Measurements from ENCODE around the gene NR6A1. TPM values are rescaled to one million over a fixed set of nuclear protein-coding genes. Genes with fewer than 3 reads are reported as not detected.

Gene NR6A1
- total and polyA plus RNA-seq, 11 donors = 0.65 to 5.7 (median 1.6) TPM

DNA sequence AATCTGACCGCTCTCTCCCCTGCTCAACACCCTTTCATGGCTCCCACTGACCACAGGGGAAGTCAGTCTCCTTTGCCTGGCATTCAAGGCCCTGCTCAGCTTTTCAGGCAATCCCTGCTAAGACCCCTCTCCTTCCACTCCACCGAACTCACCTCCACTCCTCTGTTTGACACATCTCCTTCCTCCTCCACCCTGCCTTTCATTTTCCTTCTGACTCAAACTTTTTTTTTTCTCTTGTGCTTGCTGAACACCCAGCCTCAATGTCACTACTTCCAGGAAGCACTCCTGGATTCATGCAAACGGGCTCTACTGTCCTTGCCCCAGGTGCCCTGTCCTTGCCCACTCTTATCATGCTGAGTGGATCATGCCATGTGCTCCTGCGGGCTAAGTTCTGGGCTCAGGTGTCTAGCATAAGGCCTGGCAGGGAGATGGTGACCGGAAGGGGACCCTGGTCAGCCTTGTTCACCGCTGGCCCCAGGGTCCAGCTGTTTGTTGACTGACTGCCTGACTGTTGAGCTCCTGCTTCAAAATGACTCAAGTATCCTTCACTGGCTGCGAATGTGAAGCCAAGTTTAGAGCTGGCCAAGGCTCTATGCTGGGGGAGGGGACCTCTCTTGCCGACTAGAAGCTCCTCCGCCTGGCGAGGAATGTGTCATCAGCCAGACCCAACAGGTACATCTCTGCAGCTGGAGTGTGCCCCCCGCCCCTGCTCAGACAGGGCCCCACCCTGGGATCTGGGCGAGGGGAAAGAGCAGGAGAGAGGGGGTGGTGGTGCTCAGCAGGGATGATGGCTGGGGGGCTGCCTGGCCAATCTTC lies 270.1 kb downstream of the NR6A1 start:
- no peak overlapping the region for H3K4me3 ChIP-seq
- H3K9me3 ChIP-seq = no peaks in the 10 kb centered on the region
- no peak for TF ChIP-seq POLR2A (IDR thresholded peaks at IDR 0.05)
- TF ChIP-seq, protein P1, sequence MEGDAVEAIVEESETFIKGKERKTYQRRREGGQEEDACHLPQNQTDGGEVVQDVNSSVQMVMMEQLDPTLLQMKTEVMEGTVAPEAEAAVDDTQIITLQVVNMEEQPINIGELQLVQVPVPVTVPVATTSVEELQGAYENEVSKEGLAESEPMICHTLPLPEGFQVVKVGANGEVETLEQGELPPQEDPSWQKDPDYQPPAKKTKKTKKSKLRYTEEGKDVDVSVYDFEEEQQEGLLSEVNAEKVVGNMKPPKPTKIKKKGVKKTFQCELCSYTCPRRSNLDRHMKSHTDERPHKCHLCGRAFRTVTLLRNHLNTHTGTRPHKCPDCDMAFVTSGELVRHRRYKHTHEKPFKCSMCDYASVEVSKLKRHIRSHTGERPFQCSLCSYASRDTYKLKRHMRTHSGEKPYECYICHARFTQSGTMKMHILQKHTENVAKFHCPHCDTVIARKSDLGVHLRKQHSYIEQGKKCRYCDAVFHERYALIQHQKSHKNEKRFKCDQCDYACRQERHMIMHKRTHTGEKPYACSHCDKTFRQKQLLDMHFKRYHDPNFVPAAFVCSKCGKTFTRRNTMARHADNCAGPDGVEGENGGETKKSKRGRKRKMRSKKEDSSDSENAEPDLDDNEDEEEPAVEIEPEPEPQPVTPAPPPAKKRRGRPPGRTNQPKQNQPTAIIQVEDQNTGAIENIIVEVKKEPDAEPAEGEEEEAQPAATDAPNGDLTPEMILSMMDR (IDR thresholded peaks at IDR 0.05) = no peak
- H3K36me3 ChIP-seq = no peaks in the 10 kb centered on the region
- H3K27me3 ChIP-seq = peaks cover 22 to 75% (median 51%) of the 10 kb centered on the region in 9 donors
- H3K27ac ChIP-seq = no peak overlapping the region
- DNase-seq (peak in 1 of 5 donors; percentile 13), ATAC-seq (no peak)
- intact Hi-C loops (cut with DNase I) = no loop called here
- 59 to 77% (median 61%) methylated on average over 9 to 12 of the region's 12 CpGs for WGBS, 4 donors
- H3K4me1 ChIP-seq = peaks cover 0 to 23% (median 4%) of the 10 kb centered on the region in 12 donors

DNA sequence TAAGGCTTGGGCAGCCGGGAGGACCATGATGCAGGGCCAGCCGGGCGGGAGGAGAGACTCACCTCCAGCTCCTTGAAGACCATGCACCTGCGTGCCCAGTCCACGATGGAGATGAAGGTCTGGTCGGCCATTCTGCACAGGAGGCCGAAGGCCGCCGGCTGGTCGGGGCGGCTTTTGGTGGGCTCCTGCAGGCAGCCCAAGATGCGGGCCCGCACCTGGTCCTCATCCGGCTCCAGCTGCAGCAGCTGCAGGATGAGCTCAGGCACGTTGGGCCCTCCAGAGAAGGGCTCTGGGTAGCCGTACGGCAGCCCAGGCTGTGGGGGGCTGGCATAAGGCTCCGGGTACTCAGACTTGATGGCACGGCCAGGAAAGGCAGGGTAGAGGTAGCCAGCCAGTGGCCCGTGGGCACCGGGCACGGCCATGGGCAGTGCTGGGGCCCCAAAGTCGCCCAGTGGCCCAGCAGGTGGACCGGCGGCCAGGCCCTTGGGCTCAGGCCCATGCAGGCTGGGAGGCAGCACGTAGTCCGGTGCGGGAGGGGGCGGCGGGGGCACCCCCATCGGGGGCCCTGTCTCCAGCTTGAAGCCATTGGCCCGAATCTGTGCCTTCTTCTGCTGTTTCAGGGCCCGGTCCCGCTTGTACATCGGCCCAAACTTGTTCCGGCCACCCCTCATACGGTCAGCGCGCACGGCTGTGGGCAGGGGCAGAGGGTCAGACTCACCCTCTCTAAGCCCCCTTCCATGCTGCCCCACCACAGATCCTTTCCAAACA lies 270.9 kb downstream of the NR6A1 start:
- no peak overlapping the region for H3K4me3 ChIP-seq
- ATAC-seq (no peak), DNase-seq (peak in 2 of 5 donors; percentile 18 to 47)
- peaks cover 0 to 23% (median 4%) of the 10 kb centered on the region in 12 donors for H3K4me1 ChIP-seq
- 90 to 92% (median 91%) methylated on average over 16 to 40 of the region's 40 CpGs for WGBS, 4 donors
- TF ChIP-seq, protein P1 (IDR thresholded peaks at IDR 0.05) = no peak
- TF ChIP-seq POLR2A (IDR thresholded peaks at IDR 0.05) = no peak
- H3K27me3 ChIP-seq = peaks cover 17 to 67% (median 48%) of the 10 kb centered on the region in 9 donors
- intact Hi-C loops (cut with DNase I) = no loop called here
- H3K9me3 ChIP-seq = no peaks in the 10 kb centered on the region
- no peak overlapping the region for H3K27ac ChIP-seq
- no peaks in the 10 kb centered on the region for H3K36me3 ChIP-seq

DNA sequence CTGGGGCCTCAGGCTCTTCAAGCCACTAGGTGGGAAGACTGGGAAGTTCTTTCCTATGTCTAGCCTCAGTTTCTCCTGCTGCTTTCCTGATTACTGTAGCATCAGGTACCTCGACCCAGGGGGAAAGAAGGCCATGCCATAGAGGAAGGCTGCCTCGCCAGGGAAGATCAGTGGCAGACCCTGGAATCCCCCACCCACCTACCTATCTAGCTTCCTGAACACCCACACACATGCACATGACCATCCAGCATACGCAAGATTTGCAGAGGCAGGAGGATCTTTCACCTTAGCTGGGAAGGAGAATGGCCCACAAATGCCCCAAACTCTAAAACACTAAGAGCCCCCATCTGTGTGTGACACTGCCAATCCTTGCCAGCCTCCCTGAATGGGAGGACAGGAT lies 271.9 kb downstream of the NR6A1 start:
- H3K36me3 ChIP-seq = no peaks in the 10 kb centered on the region
- TF ChIP-seq POLR2A (IDR thresholded peaks at IDR 0.05) = no peak
- TF ChIP-seq, protein P1 (IDR thresholded peaks at IDR 0.05) = no peak
- DNase-seq = no peak
- H3K9me3 ChIP-seq = no peaks in the 10 kb centered on the region
- H3K4me3 ChIP-seq = no peak overlapping the region
- H3K4me1 ChIP-seq = peaks cover 0 to 15% (median 2%) of the 10 kb centered on the region in 12 donors
- no peak overlapping the region for H3K27ac ChIP-seq
- WGBS, 4 donors = 83 to 98% (median 89%) methylated on average over 2 to 3 of the region's 3 CpGs
- ATAC-seq = no peak
- peaks cover 11 to 62% (median 40%) of the 10 kb centered on the region in 9 donors for H3K27me3 ChIP-seq
- intact Hi-C loops (cut with DNase I) = no loop called here
